ENCODE data around the gene C16orf89. TPM values are rescaled to one million over a fixed set of nuclear protein-coding genes. Genes with fewer than 3 reads are reported as not detected.
"Not testable (repeated sequence)": the region's sequence is repeated elsewhere in the genome, so short reads cannot be mapped to it uniquely, and the experiment has no call there.

C16orf89 gene
- polyA plus RNA-seq, 1 donor (not counting 4 experiments of a cell fraction or from before 2014, with no cell fraction given) = not detected

- H3K36me3 ChIP-seq (ENCODE audit: control insufficient read depth in 2 of 2, extremely low read depth in 1 of 2, insufficient read depth in 2 of 2, low read length in 2 of 2); H3K9me1 ChIP-seq (ENCODE audit: control insufficient read depth, extremely low read depth, insufficient read depth, low read length); H3K9me3 ChIP-seq (ENCODE audit: control insufficient read depth, low read depth, low read length); H4K20me1 ChIP-seq (ENCODE audit: control insufficient read depth, extremely low read depth, insufficient read depth, low read length); H2AFZ ChIP-seq (ENCODE audit: control insufficient read depth, low read length); H3K4me3 ChIP-seq (ENCODE audit: control insufficient read depth in 2 of 3, extremely low read depth in 1 of 3, insufficient read depth in 2 of 3, low read depth in 1 of 3, low read length in 3 of 3); H3K27ac ChIP-seq (ENCODE audit: control insufficient read depth, insufficient read depth, low read length); H3K9ac ChIP-seq (ENCODE audit: control insufficient read depth, extremely low read depth, insufficient read depth, low read length); DNase-seq (ENCODE audit: low read depth, low spot score); FAIRE-seq; dilution Hi-C loops (cut with MboI; ENCODE audit: extremely low pct_ligation_motif_present, low sequenced_read_pairs); H3K4me2 ChIP-seq (ENCODE audit: control insufficient read depth, extremely low read depth, insufficient read depth, low read depth, low read length); H3K27me3 ChIP-seq (ENCODE audit: control insufficient read depth, extremely low read depth, insufficient read depth, low read length); H3K79me2 ChIP-seq (ENCODE audit: control insufficient read depth, insufficient read depth, low read length); H3K4me1 ChIP-seq (ENCODE audit: control insufficient read depth, extremely low read depth, insufficient read depth, low read length): not testable (repeated sequence)
These were observed 29.5 kb upstream of the C16orf89 start for GRCh38 chr16:5095145-5095830.

GRCh38 chr16:5093746-5094145 lies 28.0 kb upstream of the C16orf89 start:
- dilution Hi-C loops (cut with MboI; ENCODE audit: extremely low pct_ligation_motif_present, low sequenced_read_pairs); H3K9me3 ChIP-seq (ENCODE audit: control insufficient read depth, low read depth, low read length); FAIRE-seq; H3K36me3 ChIP-seq (ENCODE audit: control insufficient read depth in 2 of 2, extremely low read depth in 1 of 2, insufficient read depth in 2 of 2, low read length in 2 of 2); H3K4me3 ChIP-seq (ENCODE audit: control insufficient read depth in 2 of 3, extremely low read depth in 1 of 3, insufficient read depth in 2 of 3, low read depth in 1 of 3, low read length in 3 of 3); H3K27me3 ChIP-seq (ENCODE audit: control insufficient read depth, extremely low read depth, insufficient read depth, low read length); DNase-seq (ENCODE audit: low read depth, low spot score); H3K79me2 ChIP-seq (ENCODE audit: control insufficient read depth, insufficient read depth, low read length); H3K9me1 ChIP-seq (ENCODE audit: control insufficient read depth, extremely low read depth, insufficient read depth, low read length); H3K4me1 ChIP-seq (ENCODE audit: control insufficient read depth, extremely low read depth, insufficient read depth, low read length); H2AFZ ChIP-seq (ENCODE audit: control insufficient read depth, low read length); H4K20me1 ChIP-seq (ENCODE audit: control insufficient read depth, extremely low read depth, insufficient read depth, low read length); H3K27ac ChIP-seq (ENCODE audit: control insufficient read depth, insufficient read depth, low read length); H3K4me2 ChIP-seq (ENCODE audit: control insufficient read depth, extremely low read depth, insufficient read depth, low read depth, low read length); H3K9ac ChIP-seq (ENCODE audit: control insufficient read depth, extremely low read depth, insufficient read depth, low read length): not testable (repeated sequence)

DNA sequence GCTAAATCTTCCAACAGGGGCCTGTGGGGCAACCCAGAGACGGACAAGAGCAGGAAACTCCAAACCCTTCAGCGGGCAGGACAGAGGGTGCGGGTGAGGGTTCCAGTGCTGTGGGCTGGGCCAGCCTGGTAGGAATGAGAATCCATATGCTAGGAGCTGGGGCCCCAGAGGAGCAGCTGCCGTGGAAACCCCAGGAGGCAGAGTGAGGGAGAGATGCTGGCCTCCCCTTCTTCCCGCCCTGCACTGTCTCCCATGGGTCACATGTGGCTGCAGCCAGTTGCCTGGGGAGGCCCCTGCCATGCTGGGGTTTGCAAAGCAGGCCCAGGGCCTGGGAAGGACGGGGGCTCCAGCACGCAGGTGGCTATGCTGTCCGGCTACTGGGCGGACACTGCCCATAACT lies 27.3 kb upstream of the C16orf89 start:
- H3K4me1 ChIP-seq (ENCODE audit: control insufficient read depth, extremely low read depth, insufficient read depth, low read length); H3K27me3 ChIP-seq (ENCODE audit: control insufficient read depth, extremely low read depth, insufficient read depth, low read length); H4K20me1 ChIP-seq (ENCODE audit: control insufficient read depth, extremely low read depth, insufficient read depth, low read length); H3K4me3 ChIP-seq (ENCODE audit: control insufficient read depth in 2 of 3, extremely low read depth in 1 of 3, insufficient read depth in 2 of 3, low read depth in 1 of 3, low read length in 3 of 3); FAIRE-seq; H3K9ac ChIP-seq (ENCODE audit: control insufficient read depth, extremely low read depth, insufficient read depth, low read length); H3K27ac ChIP-seq (ENCODE audit: control insufficient read depth, insufficient read depth, low read length); H3K36me3 ChIP-seq (ENCODE audit: control insufficient read depth in 2 of 2, extremely low read depth in 1 of 2, insufficient read depth in 2 of 2, low read length in 2 of 2); H3K9me1 ChIP-seq (ENCODE audit: control insufficient read depth, extremely low read depth, insufficient read depth, low read length); H3K9me3 ChIP-seq (ENCODE audit: control insufficient read depth, low read depth, low read length); dilution Hi-C loops (cut with MboI; ENCODE audit: extremely low pct_ligation_motif_present, low sequenced_read_pairs); DNase-seq (ENCODE audit: low read depth, low spot score); H3K79me2 ChIP-seq (ENCODE audit: control insufficient read depth, insufficient read depth, low read length); H3K4me2 ChIP-seq (ENCODE audit: control insufficient read depth, extremely low read depth, insufficient read depth, low read depth, low read length); H2AFZ ChIP-seq (ENCODE audit: control insufficient read depth, low read length): not testable (repeated sequence)

DNA sequence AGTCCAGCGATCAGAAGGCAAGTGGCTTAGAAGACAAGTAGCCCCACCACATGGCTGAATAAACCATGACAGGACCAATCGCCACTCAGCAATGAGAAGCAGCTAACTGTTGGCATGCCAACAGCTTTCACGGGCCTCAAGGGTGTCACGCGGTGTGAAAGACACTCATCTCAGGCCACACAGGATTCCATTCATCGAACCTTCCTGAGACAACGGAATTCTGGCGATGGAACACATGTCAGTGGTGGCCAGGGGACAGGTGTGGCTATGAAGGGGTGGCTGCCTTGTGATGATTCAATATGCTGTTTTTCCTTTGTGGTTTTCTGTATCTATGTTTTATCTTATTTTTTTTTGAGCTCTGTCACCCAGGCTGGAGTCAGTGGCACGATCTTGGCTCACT lies 24.8 kb upstream of the C16orf89 start:
- FAIRE-seq; DNase-seq (ENCODE audit: low read depth, low spot score); H3K4me1 ChIP-seq (ENCODE audit: control insufficient read depth, extremely low read depth, insufficient read depth, low read length); H3K36me3 ChIP-seq (ENCODE audit: control insufficient read depth in 2 of 2, extremely low read depth in 1 of 2, insufficient read depth in 2 of 2, low read length in 2 of 2); H3K9ac ChIP-seq (ENCODE audit: control insufficient read depth, extremely low read depth, insufficient read depth, low read length); H3K9me1 ChIP-seq (ENCODE audit: control insufficient read depth, extremely low read depth, insufficient read depth, low read length); H3K27ac ChIP-seq (ENCODE audit: control insufficient read depth, insufficient read depth, low read length); H2AFZ ChIP-seq (ENCODE audit: control insufficient read depth, low read length); H3K4me3 ChIP-seq (ENCODE audit: control insufficient read depth in 2 of 3, extremely low read depth in 1 of 3, insufficient read depth in 2 of 3, low read depth in 1 of 3, low read length in 3 of 3); H3K4me2 ChIP-seq (ENCODE audit: control insufficient read depth, extremely low read depth, insufficient read depth, low read depth, low read length); H3K79me2 ChIP-seq (ENCODE audit: control insufficient read depth, insufficient read depth, low read length); H3K27me3 ChIP-seq (ENCODE audit: control insufficient read depth, extremely low read depth, insufficient read depth, low read length); H4K20me1 ChIP-seq (ENCODE audit: control insufficient read depth, extremely low read depth, insufficient read depth, low read length); H3K9me3 ChIP-seq (ENCODE audit: control insufficient read depth, low read depth, low read length); dilution Hi-C loops (cut with MboI; ENCODE audit: extremely low pct_ligation_motif_present, low sequenced_read_pairs): not testable (repeated sequence)

GRCh38 chr16:5089911-5090555 lies 24.3 kb upstream of the C16orf89 start:
- H3K9ac ChIP-seq (ENCODE audit: control insufficient read depth, extremely low read depth, insufficient read depth, low read length); H3K27me3 ChIP-seq (ENCODE audit: control insufficient read depth, extremely low read depth, insufficient read depth, low read length); H3K4me2 ChIP-seq (ENCODE audit: control insufficient read depth, extremely low read depth, insufficient read depth, low read depth, low read length); H3K27ac ChIP-seq (ENCODE audit: control insufficient read depth, insufficient read depth, low read length); H3K9me3 ChIP-seq (ENCODE audit: control insufficient read depth, low read depth, low read length); H4K20me1 ChIP-seq (ENCODE audit: control insufficient read depth, extremely low read depth, insufficient read depth, low read length); H3K4me3 ChIP-seq (ENCODE audit: control insufficient read depth in 2 of 3, extremely low read depth in 1 of 3, insufficient read depth in 2 of 3, low read depth in 1 of 3, low read length in 3 of 3); H2AFZ ChIP-seq (ENCODE audit: control insufficient read depth, low read length); dilution Hi-C loops (cut with MboI; ENCODE audit: extremely low pct_ligation_motif_present, low sequenced_read_pairs); H3K79me2 ChIP-seq (ENCODE audit: control insufficient read depth, insufficient read depth, low read length); FAIRE-seq; H3K4me1 ChIP-seq (ENCODE audit: control insufficient read depth, extremely low read depth, insufficient read depth, low read length); H3K36me3 ChIP-seq (ENCODE audit: control insufficient read depth in 2 of 2, extremely low read depth in 1 of 2, insufficient read depth in 2 of 2, low read length in 2 of 2); DNase-seq (ENCODE audit: low read depth, low spot score); H3K9me1 ChIP-seq (ENCODE audit: control insufficient read depth, extremely low read depth, insufficient read depth, low read length): not testable (repeated sequence)
